GOT3 (cell line): ENCODE results near the gene VCPKMT.
"Not testable (repeated sequence)": the region's sequence is repeated elsewhere in the genome, so short reads cannot be mapped to it uniquely, and the experiment has no call there.

ENCODE experiments used
- DNase-seq: peaks from one replicate; lab custom pipeline; 2025; ENCODE audit warnings: mixed read lengths; lab: John Stamatoyannopoulos, UW

VCPKMT gene

DNA sequence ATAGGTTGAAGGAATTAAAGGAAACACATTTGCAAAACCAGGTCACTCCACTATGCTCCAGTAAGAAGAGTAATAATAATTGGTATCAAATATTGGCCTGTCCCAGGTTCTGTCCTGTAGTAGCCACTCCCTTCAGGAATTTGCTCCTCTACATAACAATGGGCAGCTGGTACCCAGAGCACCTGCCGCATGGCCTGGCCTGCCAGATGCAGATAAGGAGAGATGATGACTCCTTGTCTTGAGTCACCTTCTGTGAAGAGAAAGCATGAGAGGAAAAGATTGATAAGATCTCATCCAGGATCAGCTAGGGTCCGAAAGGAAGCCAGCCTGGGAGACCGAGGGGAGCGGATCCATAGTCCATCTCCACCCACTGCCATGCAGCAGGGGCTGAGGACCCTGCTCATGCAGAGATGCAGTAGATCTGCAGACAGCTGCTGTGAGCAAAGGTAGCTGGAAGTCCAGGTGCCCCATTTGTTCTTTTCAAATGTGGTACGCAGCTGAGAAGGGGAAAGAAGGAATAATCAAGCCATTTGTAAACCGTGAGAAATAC lies 24.3 kb downstream of the VCPKMT start:
- DNase-seq, result no peak

DNA sequence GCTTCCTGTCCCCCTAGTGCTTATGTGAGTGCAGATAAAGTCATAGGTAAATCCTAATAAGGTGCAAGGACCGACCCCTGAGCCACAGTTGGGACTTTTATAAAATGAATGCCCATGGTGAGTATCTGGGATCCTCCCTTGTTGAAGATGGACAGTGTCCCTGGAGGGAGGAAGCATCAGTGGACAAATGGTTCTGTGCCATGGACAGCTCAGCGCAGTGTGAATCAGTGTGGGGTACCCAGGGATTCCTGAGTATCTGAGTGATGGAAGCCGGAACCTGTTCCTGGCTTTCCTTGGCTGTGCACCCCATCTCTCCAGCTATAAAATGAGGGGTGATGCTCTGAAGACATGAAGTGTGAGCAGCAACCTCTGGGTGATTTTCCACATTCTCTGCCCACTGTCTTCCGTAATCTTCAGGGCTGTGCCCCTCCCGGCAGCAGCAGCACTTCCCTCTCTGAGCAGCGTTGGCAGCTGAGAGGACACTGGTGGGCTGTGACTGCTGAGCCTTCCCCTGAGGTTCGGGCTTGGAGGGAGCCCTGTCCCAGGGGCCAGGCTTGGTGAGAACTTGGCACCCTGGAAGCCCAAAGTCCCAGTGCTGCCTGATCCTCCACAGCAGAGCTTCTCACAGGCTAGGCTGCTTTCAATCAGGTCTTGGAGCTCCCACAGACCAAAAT lies 25.0 kb downstream of the VCPKMT start:
- no peak for DNase-seq

DNA sequence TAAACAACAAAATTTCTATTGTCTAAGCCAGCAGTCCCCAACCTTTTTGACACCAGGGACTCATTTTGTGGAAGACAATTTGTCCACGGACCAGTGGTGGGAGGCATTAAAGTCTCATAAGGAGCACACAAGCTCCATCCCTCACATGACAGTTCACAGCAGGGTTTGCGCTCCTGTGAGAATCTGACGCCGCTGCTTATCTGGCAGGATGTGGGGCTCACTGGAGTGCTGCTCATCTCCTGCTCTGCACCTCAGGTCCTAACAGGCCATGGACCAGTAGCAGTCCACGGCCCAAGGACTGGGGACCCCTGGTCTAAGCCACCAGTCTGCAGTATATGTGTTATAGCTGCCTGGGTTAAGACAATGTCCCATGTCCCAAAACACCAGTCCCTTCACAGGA lies 27.2 kb downstream of the VCPKMT start:
- DNase-seq, result no peak

DNA sequence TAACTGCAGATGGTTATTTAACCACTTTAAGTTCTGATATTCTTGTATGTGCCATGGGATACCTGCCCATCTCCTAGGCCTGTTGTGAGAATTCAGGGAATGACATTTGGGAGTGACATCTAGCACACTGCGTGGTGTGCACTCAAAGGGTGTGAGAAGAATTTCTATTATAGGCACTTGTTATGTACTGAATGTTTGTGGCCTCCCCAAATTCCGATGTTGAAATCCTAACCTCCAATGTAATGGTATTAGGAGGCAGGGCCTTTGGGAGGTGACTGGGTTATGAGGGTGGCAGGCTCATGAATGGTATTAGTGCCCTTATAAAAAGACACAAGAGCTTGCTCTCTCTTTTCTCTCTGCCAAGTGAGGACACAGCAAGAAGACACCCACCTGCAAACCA lies 27.6 kb downstream of the VCPKMT start:
- no peak for DNase-seq

DNA sequence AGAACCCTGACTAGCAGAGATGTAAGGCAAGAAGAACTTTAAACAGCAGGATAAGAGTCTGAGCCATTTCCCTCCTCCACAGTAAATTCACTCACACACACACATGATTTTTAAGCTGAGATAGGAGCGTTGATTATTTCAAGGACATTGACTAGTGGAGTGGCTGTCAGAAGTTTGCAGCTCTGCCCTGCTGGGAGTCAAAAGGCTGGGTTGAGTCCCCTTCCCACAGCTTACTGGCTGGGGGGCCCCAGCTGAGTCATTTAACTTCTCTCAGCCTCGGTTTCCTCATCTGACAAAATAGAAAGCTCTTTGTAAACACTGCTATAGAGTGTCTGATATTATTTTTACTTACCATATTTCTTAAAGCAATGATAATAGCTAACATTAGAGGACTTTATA lies 28.3 kb downstream of the VCPKMT start:
- DNase-seq, result no peak

DNA sequence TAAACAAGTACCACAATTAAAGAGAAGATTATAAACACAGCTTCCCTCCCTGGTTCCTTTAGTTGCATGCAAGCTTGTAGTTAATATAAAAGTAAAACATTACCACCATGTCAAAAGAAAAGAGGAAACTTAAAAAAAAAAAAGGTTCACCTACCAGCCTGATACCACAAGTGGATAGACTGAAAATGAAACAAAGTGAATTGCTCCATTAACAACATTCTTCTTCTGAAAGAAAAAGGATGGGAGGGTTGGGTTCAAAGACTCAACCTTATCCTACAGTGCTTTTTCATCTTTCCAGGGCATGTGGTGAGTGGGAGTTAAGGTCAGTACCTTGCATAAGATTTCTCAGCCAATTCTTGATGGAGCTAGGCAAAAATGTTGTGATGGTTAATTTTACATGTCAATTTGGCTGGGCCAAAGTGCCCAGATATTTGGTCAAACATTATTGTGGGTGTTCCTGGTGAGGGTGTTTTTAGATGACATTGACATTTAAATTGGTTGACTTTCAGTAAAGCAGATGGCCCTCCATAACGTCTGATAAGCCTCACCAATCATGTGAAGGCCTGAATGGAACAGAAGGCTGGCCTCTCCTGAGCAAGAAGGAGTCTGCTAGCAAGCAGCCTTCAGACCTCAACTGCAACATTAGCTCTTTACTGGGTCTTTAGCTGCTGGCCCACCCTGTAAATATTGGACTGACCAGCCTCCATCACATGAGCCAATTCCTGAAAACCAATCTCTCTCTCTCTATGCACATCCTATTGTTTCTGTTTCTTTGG lies 28.8 kb downstream of the VCPKMT start:
- no peak for DNase-seq

DNA sequence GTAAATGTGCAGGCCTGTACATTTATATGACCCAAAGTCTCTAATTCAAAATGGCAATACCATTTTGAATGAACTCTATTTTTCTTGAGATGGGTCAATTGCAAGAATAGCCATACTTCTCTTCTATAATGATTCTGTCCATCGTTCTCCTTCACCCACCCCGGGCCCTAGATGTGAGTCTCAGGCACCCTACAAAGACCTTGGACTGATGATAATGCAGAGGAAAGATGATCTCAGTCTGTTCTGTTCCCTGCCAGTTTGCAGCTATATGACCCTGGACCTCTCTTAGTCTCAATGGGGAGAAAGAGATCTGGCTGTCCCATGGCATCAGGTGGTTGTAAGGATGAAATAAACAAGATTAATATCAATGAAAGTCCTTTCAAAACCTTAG lies 30.1 kb downstream of the VCPKMT start:
- DNase-seq, result no peak

DNA sequence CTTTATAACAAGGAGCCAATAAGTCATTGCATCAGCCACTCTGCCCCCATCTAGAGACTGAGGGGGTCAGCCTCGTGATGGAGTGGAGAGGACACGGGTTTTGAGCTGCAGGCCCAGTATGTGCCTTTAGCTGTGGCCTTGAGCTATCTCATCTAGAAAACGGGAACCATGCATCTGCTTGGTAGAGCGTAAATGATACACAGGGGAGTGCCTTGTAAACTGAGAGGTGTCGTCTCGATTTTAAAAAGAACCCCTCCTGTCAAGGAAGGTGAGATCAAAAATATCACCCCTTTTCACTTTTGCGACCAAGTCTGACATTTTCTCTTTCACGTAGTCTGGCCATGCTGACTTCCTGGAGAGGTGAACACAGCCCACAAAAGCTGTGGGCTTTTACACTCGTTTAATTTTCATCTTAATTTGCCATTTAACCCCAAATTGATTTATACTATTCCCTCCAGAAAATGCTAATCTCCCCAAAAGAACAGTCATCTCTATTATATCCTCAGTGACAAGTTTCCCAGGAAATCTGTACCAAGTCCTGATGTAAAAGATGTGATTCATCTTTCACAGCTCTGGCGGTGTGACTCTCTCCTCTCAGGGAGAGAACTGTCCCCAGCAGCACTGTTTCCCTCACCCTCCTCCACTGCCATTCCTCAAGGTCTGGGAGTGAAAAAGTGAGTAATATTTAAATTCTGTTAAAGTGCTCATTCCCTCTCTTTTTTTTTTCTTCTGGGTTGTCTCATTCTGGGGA lies 30.6 kb downstream of the VCPKMT start:
- no peak for DNase-seq

DNA sequence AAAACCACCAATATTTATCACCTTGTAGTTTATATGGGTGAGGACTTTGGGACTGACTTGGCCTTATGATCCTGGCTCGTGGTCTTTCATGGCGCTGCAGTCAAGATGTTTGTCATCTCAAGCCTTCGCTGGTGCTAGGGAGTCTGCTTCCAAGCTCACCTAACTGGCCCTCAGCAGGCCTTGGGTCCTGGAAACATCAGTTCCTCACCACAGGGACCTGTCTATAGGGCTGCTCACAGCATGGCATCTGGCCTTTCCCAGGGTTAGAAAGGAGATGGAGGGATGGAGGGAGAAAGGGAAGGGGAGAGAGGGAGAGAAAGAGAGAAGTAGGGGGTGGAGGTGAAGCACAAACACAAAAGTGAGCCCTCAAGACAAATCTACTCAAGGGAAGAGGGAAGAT lies 31.7 kb downstream of the VCPKMT start:
- no peak for DNase-seq

DNA sequence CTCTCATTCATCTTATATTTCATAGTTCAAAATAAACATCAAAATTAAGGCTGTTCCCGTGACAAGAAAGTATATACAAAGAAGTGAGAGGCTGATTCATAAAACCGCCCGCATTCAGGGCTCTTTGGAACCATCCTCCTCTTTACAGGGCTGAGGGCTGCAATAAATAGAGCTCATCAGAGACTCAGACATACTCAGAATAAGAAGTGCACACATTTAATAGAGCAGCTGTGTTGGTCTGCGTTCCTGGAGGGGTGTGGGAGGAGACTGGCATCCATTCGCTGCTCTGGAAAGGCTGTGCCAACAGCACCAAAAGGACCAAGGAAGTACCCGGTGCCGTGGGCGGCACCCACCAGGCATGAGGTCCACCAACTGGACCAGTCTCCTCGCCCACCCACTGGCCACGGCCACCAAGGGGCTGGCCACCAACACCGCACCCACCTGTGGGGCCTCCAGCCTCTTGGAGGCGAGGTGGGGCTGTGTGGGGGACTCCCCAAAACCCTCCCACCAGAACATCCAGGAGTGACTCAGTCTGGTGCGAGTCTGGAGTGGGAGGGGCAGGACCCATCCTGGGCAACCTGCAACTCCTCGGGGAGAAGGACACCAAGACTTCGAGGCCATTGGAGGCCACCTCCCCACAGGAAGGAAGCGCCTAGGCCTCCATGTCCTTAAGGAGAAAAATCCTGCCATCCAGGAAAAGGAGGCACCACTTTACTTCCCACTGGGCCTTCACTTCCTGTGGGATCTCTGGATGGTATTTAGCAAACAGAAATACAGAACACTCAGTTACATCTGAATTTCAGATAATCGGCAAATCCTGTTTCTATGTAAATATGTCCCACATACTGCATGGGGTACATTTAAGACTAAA lies 32.7 kb downstream of the VCPKMT start:
- no peak for DNase-seq

DNA sequence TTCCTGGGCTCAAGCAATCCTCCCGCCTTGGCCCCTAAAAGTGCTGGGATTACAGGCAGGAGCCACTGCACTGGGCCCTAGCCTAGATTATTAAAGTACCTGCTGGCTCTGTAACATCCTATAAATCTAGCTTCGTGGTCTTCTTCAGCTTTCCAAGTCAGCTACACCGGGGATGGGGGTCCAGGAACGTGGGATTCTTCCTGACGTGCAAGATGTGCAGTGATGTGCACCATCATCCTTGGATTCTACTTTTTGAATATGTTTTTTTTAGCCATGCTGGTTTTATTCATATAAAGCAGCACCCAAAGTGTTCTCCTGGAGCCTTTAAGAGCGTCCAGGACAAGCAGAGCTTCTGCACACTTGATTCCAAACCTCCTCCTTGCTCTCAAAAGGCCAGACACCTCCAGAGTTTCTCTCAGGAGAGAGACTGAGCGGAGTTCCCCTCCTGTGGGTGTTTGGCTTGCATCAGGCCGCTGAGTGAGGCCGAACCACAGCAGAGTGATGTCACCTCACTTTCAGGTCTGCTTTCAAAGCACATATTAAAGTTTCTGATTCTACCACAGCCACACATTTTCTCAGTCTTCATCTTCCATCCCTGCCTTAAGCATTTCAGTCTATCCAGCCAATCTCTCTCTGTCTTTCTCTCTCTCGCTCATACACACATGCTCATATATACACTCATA lies 33.4 kb downstream of the VCPKMT start:
- DNase-seq, result no peak

DNA sequence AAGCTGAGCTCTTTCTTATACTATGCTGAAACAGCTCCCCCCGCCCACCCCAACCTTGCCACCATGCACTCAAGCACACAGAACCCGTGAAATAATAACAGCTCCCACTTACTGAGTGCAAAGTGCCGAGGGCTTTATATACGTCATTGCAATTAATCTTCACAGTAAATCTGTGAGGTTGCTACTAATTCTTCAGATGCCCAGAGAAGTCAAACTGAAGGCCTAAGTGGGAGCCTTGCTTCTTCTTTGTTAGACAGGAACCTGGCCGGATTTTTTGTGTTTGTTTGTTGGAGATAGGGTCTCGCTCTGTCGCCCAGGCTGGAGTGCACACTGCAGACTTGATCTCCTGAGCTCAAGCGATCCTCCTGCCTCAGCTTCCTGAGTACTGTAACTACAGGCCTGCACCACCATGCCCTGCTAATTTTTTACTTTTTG lies 34.0 kb downstream of the VCPKMT start:
- DNase-seq, result no peak

DNA sequence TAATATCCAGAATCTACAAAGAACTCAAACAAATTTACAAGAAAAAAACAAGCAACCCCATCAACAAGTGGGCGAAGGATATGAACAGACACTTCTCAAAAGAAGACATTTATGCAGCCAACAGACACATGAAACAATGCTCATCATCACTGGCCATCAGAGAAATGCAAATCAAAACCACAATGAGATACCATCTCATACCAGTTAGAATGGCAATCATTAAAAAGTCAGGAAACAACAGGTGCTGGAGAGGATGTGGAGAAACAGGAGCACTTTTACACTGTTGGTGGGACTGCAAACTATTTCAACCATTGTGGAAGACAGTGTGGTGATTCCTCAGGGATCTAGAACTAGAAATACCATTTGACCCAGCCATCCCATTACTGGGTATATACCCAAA lies 37.3 kb downstream of the VCPKMT start:
- not testable (repeated sequence) for DNase-seq

DNA sequence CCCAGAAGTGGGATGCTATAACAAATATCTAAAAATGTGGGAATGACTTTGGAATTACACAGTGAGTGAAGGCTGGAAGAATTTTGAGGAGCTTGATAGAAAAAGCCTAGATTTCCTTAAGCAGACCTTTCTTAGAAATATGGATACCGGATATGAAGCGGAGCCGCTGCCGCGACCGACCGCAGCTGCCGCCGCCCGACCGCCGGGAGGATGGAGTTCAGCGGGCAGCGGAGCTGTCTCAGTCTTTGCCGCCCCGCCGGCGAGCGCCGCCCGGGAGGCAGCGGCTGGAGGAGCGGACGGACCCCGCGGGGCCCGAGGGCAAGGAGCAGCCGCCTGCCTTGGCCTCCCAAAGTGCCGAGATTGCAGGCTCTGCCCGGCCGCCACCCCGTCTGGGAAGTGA lies 42.7 kb downstream of the VCPKMT start:
- DNase-seq, result not testable (repeated sequence)

DNA sequence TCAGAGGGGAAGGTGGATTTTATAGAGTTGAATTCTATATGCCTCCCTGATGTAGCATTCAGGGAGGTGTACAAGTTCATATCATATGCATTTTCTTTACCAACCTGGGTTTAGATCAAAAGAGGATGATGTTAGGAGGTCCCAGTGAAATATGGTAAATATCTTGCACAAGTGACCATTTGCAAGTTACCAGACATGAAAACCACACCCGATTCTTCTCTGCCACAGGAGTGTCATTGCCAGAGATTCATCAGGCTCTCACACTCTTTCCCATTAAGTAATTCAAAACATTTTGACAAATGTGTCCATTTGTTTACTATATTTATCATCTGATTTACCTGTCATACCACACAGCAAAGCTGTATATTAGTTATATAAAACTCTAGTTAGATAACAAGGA lies 44.0 kb downstream of the VCPKMT start:
- no peak for DNase-seq

DNA sequence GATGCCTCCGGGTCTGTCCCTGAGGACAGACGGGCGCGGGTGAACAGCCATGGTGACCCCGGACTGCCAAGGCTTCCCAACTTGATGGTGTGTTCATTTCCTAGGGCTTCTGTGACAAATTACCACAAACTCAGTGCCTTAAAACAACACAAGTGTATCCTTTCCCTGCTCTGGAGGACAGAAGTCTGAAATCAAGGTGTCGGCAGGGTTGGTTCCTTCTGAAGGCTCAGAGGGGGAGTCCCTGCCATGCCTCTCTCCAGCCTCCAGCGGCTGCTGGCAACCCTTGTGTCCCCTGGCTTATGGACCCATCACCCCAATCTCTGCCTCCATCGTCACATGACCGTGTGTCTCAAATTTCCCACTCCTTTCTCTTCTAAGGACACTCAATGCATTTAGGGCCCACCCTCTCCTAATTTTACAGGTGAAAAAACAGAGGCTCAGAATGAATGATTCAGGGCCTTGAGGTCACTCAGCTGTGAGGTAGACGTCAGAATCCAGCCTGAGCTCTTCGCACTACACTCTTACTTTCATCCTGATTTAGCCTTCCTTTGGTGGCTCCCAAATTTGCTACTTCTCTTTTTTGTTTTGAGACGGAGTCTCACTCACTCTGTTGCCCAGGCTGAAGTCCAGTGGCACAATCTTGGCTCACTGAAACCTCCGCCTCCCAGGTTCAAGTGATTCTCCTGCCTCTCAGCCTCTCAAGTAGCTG lies 45.4 kb downstream of the VCPKMT start:
- no peak for DNase-seq

DNA sequence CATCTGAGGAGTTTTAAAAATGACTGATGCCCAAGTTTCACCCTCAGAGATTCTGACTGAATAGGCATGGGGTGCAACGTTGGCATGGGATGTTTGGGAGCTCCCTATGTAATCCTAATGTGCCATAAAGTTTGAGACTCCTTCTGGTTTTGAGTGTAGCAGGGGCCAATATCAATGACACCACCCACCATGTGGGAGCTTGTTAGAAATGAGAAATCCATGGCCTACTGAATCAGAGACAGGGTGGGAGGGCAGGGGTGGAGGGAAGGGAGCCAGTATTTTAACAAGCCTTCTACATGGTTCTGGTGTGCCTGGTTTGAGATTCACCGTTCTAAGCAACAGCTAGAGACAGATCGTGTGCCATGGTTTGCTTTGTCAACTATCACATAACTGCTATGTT lies 46.1 kb downstream of the VCPKMT start:
- no peak for DNase-seq

DNA sequence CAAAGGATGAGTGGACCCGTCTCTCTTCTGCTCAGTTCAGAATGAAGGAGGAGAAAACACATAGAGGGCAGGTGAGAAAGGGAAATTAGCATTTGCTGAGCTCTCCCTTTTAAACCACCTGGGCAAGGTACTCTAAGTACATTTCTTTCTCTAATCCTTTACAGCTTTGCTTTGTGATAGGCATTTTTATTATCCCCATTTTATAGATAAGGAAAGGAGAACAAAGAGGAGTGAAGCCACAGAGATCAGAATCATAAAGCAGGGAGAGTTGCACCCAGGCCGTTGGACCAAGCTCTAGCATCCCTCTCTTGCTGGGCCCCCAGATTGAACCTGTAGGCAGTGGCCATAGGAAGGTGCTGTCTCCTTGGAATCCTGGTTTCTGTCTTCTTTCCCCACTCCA lies 47.0 kb downstream of the VCPKMT start:
- DNase-seq, result no peak

DNA sequence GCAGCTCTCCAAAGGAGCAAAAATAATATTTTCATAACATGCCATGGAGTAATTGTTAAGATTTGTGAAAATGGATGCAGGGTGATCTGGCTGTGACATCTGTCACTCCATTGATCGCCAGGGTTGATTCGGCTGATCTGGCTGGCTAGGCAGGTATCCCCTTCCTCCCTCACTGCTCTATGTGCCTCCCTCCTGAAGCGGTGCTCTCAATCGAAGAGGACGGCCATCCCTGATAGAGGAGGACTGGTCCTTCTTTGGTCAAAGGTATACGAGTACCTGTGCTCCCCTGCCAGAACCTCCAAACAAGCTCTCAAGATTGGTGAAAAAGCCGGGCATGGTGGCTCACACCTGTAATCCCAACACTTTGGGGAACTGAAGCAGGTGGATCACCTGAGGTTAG lies 47.9 kb downstream of the VCPKMT start:
- DNase-seq, result no peak

DNA sequence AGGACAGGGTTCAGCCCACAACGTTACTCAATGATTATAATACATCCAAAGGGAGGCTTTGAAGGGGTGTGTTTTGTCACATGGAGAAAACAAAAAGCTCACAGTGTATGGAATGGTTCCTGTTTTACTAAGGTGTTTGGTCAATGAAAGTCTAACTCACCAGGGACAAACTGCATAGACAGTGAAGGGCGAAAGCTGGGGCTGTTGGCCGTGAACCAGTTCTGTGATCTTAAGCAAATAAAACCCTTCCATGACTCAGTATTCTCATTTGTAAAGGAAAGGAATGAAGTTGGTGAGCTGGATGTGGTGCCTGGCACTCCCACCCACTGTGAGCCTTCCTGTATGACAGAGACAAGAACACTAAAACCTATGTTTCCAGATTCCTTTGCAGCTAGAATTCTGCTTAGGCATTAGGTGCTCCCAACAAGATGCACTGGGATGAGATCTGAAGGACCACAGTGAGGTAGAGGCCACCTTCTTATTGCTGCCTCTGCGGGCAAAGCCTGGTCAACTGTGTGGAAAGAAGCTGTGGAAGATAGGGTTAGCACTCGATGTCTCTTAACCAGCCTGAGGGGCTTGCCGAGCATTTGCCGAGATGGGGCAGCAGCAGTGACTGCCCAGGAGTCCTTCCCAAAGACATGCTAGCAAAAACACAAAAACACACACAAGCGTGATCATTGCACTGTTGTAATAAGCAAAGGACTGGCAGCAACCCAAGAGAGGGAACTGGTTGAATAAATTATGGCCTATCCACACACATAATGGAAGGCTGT lies 48.5 kb downstream of the VCPKMT start:
- no peak for DNase-seq
